SK-N-SH (cell line): Measurements from ENCODE around the gene NOS1. TPM values are rescaled to one million over a fixed set of nuclear protein-coding genes. Genes with fewer than 3 reads are reported as not detected.

Source experiments
- CTCF ChIA-PET: fragments of 300-600, 350-600 bp; formaldehyde crosslinking; extraction: SDS; loops from one replicate; lab custom pipeline; 2021; lab: Yijun Ruan, JAX
- POLR2A ChIA-PET: fragments of 350-600 bp; sonication (Branson Sonifier 250); formaldehyde crosslinking; extraction: SDS; loops from one replicate; lab custom pipeline; 2020; ENCODE audit warnings: antibody characterized with exemption, inconsistent platforms; lab: Yijun Ruan, JAX
- DNase-seq: peaks from one replicate; pipeline ENCODE4 v3.0.0; 2012
- H2AFZ ChIP-seq: fragments of 200-600 bp; sonication (generic); 2 replicates; pipeline ENCODE4 v1.8.1; 2016; ENCODE audit warnings: antibody characterized with exemption, mild to moderate bottlenecking, low read depth
- H3F3A ChIP-seq: fragments of 200-600 bp; sonication (generic); replicated peaks from 2 replicates; pipeline ENCODE3; 2016; ENCODE audit warnings: antibody characterized with exemption, mild to moderate bottlenecking; ENCODE audit not compliant: insufficient read depth
- H3K27ac ChIP-seq, 2 experiments: fragments of 200-500 bp in 1 of 2; fragments of 200-600 bp in 1 of 2; sonication (Bioruptor generic) in 1 of 2; sonication (generic), shearing (Covaris generic) in 1 of 2; 2 replicates each; pipeline versions ENCODE4 v1.5.1 to v1.6.1; 2014 to 2016; ENCODE audit warnings: low read depth in 2 of 2, inconsistent platforms in 1 of 2, low read length in 1 of 2, mild to moderate bottlenecking in 1 of 2, mixed read lengths in 1 of 2
- H3K27me3 ChIP-seq: fragments of 200-600 bp; sonication (generic), shearing (Covaris generic); 2 replicates; pipeline ENCODE4 v1.6.1; 2016; ENCODE audit warnings: mixed run types; ENCODE audit not compliant: insufficient read depth
- H3K36me3 ChIP-seq, 2 experiments: fragments of 200-500 bp in 1 of 2; fragments of 200-600 bp in 1 of 2; sonication (Bioruptor generic) in 1 of 2; sonication (generic) in 1 of 2; replicated peaks in 1 of 2; 2 replicates each; pipeline versions ENCODE3 to v1.5.1; 2014 to 2016; ENCODE audit warnings: low read length in 1 of 2, mild to moderate bottlenecking in 1 of 2; ENCODE audit not compliant: insufficient read depth in 2 of 2, control insufficient read depth in 1 of 2
- H3K4me1 ChIP-seq, 2 experiments: fragments of 200-500 bp in 1 of 2; fragments of 200-600 bp in 1 of 2; sonication (Bioruptor generic) in 1 of 2; sonication (generic), shearing (Covaris generic) in 1 of 2; 2 replicates each; pipeline versions ENCODE4 v1.5.1 to v1.6.1; 2014 to 2016; ENCODE audit warnings: low read depth in 1 of 2, low read length in 1 of 2, mixed run types in 1 of 2; ENCODE audit not compliant: insufficient read depth in 2 of 2, control insufficient read depth in 1 of 2
- H3K4me2 ChIP-seq: fragments of 200-600 bp; sonication (generic), shearing (Covaris generic); 2 replicates; pipeline ENCODE4 v1.6.1; 2017; ENCODE audit warnings: mixed run types
- H3K4me3 ChIP-seq, 2 experiments: fragments of 200-500 bp in 1 of 2; fragments of 200-600 bp in 1 of 2; sonication (Bioruptor generic) in 1 of 2; sonication (generic), shearing (Covaris generic) in 1 of 2; 2 replicates each; pipeline versions ENCODE4 v1.5.1 to v1.8.1; 2014 to 2016; ENCODE audit warnings: low read depth in 2 of 2, inconsistent platforms in 1 of 2, low read length in 1 of 2, mild to moderate bottlenecking in 1 of 2, mixed read lengths in 1 of 2, moderate library complexity in 1 of 2
- H3K79me2 ChIP-seq: fragments of 200-600 bp; sonication (generic); 2 replicates; pipeline ENCODE4 v1.8.1; 2017; ENCODE audit warnings: mild to moderate bottlenecking; ENCODE audit not compliant: insufficient read depth
- H3K9ac ChIP-seq: fragments of 200-600 bp; sonication (generic); 2 replicates; pipeline ENCODE4 v1.6.1; 2017; ENCODE audit warnings: mixed run types
- H3K9me2 ChIP-seq: fragments of 200-600 bp; sonication (generic); 2 replicates; pipeline ENCODE4 v1.6.1; 2017; ENCODE audit warnings: mixed run types
- H3K9me3 ChIP-seq: fragments of 200-600 bp; sonication (generic); 2 replicates; pipeline ENCODE4 v1.6.1; 2017; ENCODE audit warnings: mixed run types, mild to moderate bottlenecking, moderate library complexity
- H4K20me1 ChIP-seq: fragments of 200-600 bp; sonication (generic); 2 replicates; pipeline ENCODE4 v1.6.1; 2017; ENCODE audit warnings: mild to moderate bottlenecking, mixed run types; ENCODE audit not compliant: insufficient read depth
- ELF1 ChIP-seq: IDR thresholded peaks from 2 replicates; pipeline ENCODE4 v1.4.0; 2012
- FOSL2 ChIP-seq: IDR thresholded peaks from 2 replicates; pipeline ENCODE4 v1.4.0; 2012; ENCODE audit warnings: low read depth, mild to moderate bottlenecking, moderate library complexity, borderline replicate concordance
- FOXJ3 ChIP-seq: sonication (generic); formaldehyde crosslinking; IDR thresholded peaks from 2 replicates; pipeline ENCODE4 v1.5.1; 2020; ENCODE audit warnings: mild to moderate bottlenecking, missing genetic modification reagents
- JUND ChIP-seq: IDR thresholded peaks from 2 replicates; pipeline ENCODE4 v1.4.0; 2012
- MEF2A ChIP-seq: IDR thresholded peaks from 2 replicates; pipeline ENCODE4 v1.4.0; 2012; ENCODE audit warnings: low read depth, borderline replicate concordance
- MXI1 ChIP-seq: IDR thresholded peaks from 2 replicates; pipeline ENCODE4 v1.6.1; 2012; ENCODE audit warnings: mild to moderate bottlenecking, low read depth, low read length, improper control_type of control experiment
- NRF1 ChIP-seq: IDR thresholded peaks from 2 replicates; pipeline ENCODE4 v1.6.1; 2012; ENCODE audit warnings: low read depth, mild to moderate bottlenecking, low read length
- RCOR1 ChIP-seq: fragments of 150-350 bp; IDR thresholded peaks from 2 replicates; pipeline ENCODE4 v1.6.1; 2017; ENCODE audit warnings: antibody characterized with exemption, low read length
- RXRA ChIP-seq: IDR thresholded peaks from 2 replicates; pipeline ENCODE4 v1.4.0; 2012; ENCODE audit warnings: low read depth, mild to moderate bottlenecking, borderline replicate concordance
- YY1 ChIP-seq: IDR thresholded peaks from 2 replicates; pipeline ENCODE4 v1.4.0; 2012; ENCODE audit warnings: low read depth, mild to moderate bottlenecking
- WGBS: methylation state at CpG from one replicate; pipeline ENCODE4 v1.1.6; 2017; ENCODE audit warnings: low lambda C conversion rate; 5-methylcytosine and 5-hydroxymethylcytosine counted together
- polyA plus RNA-seq, 3 experiments: library from polyadenylated mRNA; depleted of rRNA; stranded (reverse); fragments of >200 nt; gene quantifications; 2 replicates each; pipeline ENCODE4 v1.2.3, GENCODE V29; 2012
- TF ChIP-seq, protein P1 (sequence below): IDR thresholded peaks from 2 replicates; pipeline ENCODE4 v1.4.0; 2012; ENCODE audit warnings: low read depth
- TF ChIP-seq, protein P2 (sequence below): fragments of 150-350 bp; IDR thresholded peaks from 2 replicates; pipeline ENCODE4 v1.6.1; 2016; ENCODE audit warnings: mild to moderate bottlenecking, low read depth, low read length
- TF ChIP-seq, protein P3 (sequence below): IDR thresholded peaks from 2 replicates; pipeline ENCODE4 v1.4.0; 2012; ENCODE audit warnings: low read depth, borderline replicate concordance
- TF ChIP-seq, protein P4 (sequence below): IDR thresholded peaks from 2 replicates; pipeline ENCODE4 v1.4.0; 2012; ENCODE audit warnings: low read depth, borderline replicate concordance
- TF ChIP-seq, protein P5 (sequence below): fragments of 150-350 bp; IDR thresholded peaks from 2 replicates; pipeline ENCODE4 v1.6.1; 2017; ENCODE audit warnings: antibody characterized with exemption, low read length, low read depth, borderline replicate concordance
- TF ChIP-seq, protein P6 (sequence below): fragments of 200-600 bp; sonication (generic); IDR thresholded peaks from 2 replicates; pipeline ENCODE4 v1.6.1; 2017; ENCODE audit warnings: antibody characterized with exemption, mild to moderate bottlenecking, moderate library complexity

Gene NOS1
- polyA plus RNA-seq, 1 of the 3 experiments (the other 2 are of a cell fraction): 0.02 TPM

DNA sequence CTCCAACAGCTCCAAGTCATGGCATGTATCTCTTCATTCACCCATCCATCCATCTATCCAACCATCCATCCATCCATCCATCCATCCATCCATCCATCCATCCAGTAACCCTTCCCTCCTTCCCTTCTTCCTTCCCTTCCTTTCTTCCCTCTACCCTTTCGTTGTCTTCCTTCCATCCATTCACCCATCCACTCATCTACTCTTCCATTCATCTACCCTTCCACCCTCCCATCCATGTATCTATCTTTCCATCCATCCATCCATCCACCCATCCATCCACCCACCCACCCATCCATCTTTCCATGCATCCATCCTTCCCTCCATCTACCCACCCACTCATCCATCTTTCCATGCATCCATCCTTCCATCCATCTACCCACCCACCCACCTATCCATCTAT is 117.9 kb downstream of the NOS1 start:
- Histone ChIP-seq H3K36me3 (no peaks in the 10 kb centered on the region), H3K4me2 (no peak overlapping the region), H2AFZ (no peak overlapping the region), H3K27me3 (no peaks in the 10 kb centered on the region), H3K4me3 (no peak overlapping the region), H3K27ac (no peak overlapping the region), H3K9me3 (no peaks in the 10 kb centered on the region), H3F3A (no peaks in the 10 kb centered on the region), H3K9ac (no peak overlapping the region), H3K9me2 (no peaks in the 10 kb centered on the region), H4K20me1 (no peaks in the 10 kb centered on the region), H3K4me1 (no peaks in the 10 kb centered on the region), H3K79me2 (no peaks in the 10 kb centered on the region)
- no peak for DNase-seq
- TF ChIP-seq MEF2A (no peak), FOSL2 (no peak)
- ChIA-PET POLR2A (no interaction called here), CTCF (interaction anchor here (2.6 to 4.7 kb wide), 2 partner anchors 594 to 606 kb away, joined by 6 to 27 read pairs; no protein-coding TSS in a partner anchor)
- 17% methylated on average over 1 of the region's 1 CpG for WGBS

DNA sequence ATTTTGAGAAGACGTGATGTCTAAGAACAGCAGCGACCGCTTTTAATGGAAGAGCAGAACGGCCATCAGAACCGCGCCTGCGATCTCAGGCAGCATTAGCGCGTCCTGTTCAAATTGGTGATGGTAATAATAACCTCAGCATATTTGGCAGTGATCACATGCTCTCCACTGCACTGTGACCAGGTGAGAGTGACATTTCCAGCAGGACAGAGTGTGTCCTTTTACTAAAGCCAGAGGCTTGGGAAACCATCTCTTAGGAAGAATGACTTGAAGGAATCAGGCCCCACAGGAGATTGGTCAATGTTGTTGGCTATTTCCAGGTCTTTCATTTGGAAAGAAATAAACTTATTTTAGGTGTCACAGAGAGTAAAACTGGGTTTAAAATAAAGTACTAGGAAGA is 119.7 kb downstream of the NOS1 start:
- H3K27ac ChIP-seq: no peak overlapping the region
- ChIA-PET POLR2A (no interaction called here), CTCF (interaction anchor here (2.6 to 4.7 kb wide), 2 partner anchors 596 to 608 kb away, joined by 6 to 27 read pairs; no protein-coding TSS in a partner anchor)
- no peaks in the 10 kb centered on the region for H3K9me3 ChIP-seq
- no peak overlapping the region for H3K4me3 ChIP-seq
- H3K36me3 ChIP-seq: no peaks in the 10 kb centered on the region
- no peaks in the 10 kb centered on the region for H3K79me2 ChIP-seq
- no peak overlapping the region for H3K9ac ChIP-seq
- no peaks in the 10 kb centered on the region for H3K4me1 ChIP-seq
- TF ChIP-seq MXI1 (no peak), NRF1 (no peak), FOXJ3 (CRISPR knock-in tag) (no peak), YY1 (no peak), RXRA (no peak), RCOR1 (no peak), FOSL2 (no peak), MEF2A (no peak), JUND (no peak), ELF1 (no peak)
- TF ChIP-seq, protein P1, sequence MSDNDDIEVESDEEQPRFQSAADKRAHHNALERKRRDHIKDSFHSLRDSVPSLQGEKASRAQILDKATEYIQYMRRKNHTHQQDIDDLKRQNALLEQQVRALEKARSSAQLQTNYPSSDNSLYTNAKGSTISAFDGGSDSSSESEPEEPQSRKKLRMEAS: no peak
- TF ChIP-seq, protein P2, sequence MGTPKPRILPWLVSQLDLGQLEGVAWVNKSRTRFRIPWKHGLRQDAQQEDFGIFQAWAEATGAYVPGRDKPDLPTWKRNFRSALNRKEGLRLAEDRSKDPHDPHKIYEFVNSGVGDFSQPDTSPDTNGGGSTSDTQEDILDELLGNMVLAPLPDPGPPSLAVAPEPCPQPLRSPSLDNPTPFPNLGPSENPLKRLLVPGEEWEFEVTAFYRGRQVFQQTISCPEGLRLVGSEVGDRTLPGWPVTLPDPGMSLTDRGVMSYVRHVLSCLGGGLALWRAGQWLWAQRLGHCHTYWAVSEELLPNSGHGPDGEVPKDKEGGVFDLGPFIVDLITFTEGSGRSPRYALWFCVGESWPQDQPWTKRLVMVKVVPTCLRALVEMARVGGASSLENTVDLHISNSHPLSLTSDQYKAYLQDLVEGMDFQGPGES: no peak
- TF ChIP-seq, protein P3, sequence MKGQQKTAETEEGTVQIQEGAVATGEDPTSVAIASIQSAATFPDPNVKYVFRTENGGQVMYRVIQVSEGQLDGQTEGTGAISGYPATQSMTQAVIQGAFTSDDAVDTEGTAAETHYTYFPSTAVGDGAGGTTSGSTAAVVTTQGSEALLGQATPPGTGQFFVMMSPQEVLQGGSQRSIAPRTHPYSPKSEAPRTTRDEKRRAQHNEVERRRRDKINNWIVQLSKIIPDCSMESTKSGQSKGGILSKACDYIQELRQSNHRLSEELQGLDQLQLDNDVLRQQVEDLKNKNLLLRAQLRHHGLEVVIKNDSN: no peak
- TF ChIP-seq, protein P4, sequence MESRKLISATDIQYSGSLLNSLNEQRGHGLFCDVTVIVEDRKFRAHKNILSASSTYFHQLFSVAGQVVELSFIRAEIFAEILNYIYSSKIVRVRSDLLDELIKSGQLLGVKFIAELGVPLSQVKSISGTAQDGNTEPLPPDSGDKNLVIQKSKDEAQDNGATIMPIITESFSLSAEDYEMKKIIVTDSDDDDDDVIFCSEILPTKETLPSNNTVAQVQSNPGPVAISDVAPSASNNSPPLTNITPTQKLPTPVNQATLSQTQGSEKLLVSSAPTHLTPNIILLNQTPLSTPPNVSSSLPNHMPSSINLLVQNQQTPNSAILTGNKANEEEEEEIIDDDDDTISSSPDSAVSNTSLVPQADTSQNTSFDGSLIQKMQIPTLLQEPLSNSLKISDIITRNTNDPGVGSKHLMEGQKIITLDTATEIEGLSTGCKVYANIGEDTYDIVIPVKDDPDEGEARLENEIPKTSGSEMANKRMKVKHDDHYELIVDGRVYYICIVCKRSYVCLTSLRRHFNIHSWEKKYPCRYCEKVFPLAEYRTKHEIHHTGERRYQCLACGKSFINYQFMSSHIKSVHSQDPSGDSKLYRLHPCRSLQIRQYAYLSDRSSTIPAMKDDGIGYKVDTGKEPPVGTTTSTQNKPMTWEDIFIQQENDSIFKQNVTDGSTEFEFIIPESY: no peak
- TF ChIP-seq, protein P5, sequence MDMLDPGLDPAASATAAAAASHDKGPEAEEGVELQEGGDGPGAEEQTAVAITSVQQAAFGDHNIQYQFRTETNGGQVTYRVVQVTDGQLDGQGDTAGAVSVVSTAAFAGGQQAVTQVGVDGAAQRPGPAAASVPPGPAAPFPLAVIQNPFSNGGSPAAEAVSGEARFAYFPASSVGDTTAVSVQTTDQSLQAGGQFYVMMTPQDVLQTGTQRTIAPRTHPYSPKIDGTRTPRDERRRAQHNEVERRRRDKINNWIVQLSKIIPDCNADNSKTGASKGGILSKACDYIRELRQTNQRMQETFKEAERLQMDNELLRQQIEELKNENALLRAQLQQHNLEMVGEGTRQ: no peak
- TF ChIP-seq, protein P6, sequence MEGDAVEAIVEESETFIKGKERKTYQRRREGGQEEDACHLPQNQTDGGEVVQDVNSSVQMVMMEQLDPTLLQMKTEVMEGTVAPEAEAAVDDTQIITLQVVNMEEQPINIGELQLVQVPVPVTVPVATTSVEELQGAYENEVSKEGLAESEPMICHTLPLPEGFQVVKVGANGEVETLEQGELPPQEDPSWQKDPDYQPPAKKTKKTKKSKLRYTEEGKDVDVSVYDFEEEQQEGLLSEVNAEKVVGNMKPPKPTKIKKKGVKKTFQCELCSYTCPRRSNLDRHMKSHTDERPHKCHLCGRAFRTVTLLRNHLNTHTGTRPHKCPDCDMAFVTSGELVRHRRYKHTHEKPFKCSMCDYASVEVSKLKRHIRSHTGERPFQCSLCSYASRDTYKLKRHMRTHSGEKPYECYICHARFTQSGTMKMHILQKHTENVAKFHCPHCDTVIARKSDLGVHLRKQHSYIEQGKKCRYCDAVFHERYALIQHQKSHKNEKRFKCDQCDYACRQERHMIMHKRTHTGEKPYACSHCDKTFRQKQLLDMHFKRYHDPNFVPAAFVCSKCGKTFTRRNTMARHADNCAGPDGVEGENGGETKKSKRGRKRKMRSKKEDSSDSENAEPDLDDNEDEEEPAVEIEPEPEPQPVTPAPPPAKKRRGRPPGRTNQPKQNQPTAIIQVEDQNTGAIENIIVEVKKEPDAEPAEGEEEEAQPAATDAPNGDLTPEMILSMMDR: no peak
- WGBS: 87% methylated on average over 9 of the region's 9 CpGs
- H4K20me1 ChIP-seq: no peaks in the 10 kb centered on the region
- no peak for DNase-seq
- H3K4me2 ChIP-seq: no peak overlapping the region
- no peaks in the 10 kb centered on the region; the same call in 1 of the 2 replicates for H3K27me3 ChIP-seq
- no peak overlapping the region for H2AFZ ChIP-seq
- H3K9me2 ChIP-seq: no peaks in the 10 kb centered on the region
- H3F3A ChIP-seq: no peaks in the 10 kb centered on the region
